HUDEP-2 (cell line): ENCODE results near the gene PPOX.
A peak's percentile ranks its signal among the peaks of the same experiment; 100 is the strongest.

ENCODE experiments used
- DNase-seq, 76 experiments: peaks; one replicate each; lab custom pipeline; 2025; ENCODE audit not compliant: unreplicated experiment in 76 of 76; lab: John Stamatoyannopoulos, UW

The PPOX gene

DNA sequence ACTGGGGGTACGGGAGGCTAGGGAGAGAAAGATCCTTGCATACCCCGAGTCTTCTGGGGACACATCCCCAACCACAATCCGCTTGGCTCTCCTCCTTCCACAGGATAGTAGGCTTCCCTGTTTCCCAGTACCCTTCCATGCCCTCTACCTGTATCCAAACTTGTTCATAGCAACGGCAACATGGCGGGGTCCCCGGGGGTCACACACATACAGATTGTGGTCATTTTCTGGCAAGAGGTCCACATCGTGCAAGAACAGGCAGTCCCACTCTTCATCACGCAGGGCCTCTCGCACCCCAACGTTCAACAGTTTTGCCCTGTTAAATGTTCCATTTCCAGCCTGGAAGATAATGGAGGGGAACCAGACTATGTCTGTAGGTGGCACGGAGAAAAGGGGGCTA is 7.5 kb downstream of the PPOX start:
- DNase-seq = no peak

DNA sequence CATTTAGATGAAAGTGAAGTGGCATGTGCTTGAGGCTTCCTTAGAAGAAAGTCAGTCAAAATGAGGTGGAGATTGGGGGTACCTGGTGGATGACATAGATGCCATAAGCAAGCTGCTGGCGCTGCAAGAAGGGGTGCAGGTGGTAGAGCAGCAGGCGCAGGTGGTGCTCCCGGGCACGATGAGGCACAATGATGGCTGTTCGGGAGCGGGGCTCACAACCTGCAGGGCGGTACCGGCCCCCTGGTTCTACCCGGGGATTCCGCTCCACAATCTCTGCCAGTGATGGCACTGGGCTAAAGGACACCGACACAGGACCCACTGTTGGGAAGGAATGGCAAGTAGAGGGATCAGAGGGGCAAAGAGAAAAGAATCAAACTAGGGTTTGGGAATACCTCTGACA is 8.7 kb downstream of the PPOX start:
- DNase-seq = no peak

DNA sequence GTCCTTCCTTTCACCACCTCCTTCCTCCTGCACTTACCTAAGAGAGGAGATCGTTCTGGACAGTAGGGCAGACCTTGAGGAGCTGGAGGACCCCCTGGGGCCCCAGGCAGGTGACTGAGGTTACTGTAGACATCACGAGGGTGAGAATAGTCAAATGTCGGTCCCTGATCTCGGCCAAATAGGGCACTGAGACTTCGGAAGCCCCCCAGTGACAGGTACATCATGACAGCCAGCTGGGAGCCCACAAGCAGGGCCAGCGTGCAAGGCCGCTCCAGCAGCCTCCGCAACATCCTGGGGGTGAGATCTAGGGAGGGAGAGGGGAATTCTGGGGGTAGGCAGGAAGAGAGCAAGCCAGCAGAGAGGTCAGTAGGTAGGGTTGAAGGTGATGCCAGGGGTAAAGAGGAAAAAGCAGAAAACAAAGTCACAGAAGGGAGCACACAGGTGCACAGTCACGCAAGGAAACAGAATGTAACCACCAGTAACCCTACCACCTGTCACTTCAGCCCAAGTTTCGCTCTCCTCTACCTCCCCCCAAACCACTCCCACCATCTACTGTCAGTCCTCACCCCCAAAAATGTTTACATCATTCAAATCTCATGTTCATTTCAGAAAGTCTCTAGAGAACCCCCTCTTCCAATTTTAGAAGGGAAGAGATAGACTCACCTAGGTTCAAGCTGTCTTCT is 9.7 kb downstream of the PPOX start:
- DNase-seq = no peak

DNA sequence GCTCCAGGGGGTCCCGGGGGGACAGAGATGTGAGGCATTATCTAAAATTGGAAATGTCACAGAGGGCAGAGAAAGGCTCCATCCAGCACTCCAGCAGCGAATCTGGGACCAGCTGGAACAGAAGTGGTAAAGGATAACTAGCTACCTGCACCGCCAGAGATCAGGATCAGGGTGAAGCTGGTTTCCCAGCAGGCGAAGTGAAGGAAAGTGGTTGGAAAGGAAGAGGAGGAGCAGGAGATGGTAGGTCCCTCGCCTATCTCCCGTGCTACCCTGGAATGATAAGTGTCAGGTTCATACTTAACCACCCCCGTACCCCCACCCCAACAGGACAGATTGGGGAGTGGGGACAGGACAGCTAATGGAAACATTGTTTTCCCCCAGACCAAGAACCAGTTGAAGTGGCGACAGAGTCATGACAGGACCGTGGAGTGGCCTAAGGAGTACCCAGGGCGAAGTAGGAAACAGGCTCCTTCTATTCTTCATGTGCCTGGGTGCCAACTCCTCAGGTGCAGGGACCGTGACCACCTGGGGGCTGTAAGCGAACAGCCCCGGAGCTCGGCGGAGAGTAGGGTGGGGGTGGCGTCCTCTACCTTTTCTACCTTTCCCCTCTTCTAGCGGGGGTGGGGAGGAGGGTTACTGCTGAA is 10.4 kb downstream of the PPOX start:
- peak in 1 of 76 experiments; percentile 32 for DNase-seq

DNA sequence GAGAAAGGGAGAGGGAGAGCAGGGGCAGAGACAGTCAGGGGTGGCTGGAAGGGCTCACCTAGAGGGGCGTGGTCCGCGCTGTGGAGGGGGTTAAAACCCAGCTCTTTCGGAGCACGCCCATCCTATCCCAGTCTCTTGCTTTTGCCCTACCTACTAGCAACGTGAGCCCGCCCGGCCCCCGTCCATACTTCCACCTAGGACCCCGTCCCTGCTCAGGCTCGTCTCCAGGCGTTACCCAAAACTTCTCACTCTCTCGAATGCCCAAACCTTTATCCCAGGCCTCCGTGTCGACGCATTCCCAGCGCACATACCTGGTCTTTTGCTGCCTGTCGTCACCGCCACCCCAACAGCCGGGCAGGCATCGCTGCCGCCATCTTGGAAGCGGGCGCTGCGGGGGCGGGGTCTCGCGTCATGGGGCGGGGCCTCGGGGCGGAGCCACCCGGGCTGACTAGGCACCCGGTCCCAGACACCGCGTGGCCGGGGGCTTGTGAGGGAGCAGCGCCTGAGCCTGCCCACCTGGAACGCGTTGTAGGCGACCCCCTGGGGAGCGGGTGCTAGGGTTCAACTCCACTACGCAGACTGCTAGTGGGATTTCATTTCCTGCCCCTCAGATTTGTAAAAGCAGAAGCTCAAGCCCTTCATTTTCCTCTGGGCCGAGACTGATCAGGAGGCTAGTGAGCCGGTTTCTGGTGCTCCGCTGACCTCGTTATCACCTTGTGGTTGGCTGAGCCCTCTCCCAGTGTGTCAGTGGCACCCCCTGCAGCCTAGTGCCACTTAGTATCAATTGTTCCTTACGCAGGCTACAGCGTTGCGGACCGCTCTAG is 11.1 kb downstream of the PPOX start, which contains the start of gene B4GALT3:
Gene B4GALT3 (minus strand): TSS at position 396 of the 824 bp plus-strand sequence. CDS start 1,447 bp downstream, outside the sequence.
- peak; percentile 13 to 96 (median 82) for DNase-seq

DNA sequence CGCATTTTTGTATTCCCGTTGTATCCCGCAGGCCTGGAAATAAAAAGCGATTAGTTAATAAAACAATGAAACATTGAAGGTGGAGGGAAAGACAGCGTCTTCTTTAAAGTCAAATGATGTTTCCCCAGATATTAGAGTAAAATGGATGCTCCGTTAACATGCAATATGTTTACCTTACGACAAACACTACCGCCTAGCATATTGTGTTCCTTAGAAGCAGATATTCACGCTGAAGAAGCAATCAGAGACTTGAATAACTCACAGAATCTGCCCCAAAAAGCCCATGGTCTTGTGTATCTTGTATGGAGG is 11.7 kb downstream of the PPOX start:
- DNase-seq = no peak

DNA sequence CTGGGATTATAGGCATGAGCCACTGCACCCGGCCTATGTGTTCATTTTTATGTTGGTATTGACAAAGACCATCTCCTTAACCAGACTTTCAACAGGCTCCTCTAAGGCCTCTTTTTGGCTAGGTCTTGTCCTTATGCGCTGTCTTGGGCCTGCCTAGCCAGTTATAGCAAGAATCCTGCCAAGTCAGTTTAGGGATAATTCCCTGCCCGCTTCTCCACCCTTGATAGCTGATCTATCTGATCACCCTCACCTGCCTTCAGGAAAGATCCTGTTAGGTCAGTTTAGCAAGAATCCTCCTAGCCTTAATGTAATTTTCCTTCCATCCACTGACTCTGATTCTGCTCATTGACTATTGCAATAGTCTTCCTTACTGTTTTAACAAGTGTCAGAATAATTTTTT is 13.5 kb downstream of the PPOX start:
- no peak for DNase-seq

DNA sequence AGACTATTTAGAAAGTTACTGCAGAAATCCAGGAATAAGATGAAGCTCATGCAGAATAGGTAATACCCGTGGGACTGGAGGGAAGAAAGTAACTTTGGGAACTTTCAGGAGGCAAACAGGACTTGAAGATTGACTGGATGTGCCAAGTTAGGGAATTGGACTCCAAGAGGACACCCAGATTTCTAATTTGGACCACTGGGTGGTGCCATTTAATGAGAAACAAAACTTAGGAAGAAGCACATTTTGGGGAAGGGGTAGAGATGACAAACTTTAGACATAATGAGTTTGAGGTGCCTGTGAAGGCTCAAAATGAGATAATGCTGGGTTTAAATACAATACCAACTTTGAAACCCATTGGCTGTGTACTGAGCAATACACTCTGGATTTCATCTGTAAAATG is 14.4 kb downstream of the PPOX start:
- peak in 1 of 76 experiments; percentile 9 for DNase-seq

DNA sequence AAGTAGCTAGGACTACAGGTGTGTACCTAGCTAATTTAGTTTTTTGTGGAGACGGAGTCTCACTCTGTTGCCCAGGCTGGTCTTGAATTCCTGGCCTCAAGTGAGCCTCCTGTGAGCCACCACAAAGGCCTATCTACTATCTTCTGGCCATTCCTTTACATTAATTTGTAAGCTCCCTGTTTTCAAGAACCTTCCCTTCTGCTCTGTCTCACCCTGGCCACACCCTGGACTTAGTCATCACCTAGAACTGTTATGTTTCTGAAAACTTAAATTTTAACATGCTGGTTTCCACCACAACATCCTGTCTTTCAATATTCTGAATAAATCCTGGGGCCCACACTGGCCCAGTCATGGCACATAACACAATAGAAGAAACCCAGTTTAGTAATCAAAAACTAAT is 16.0 kb downstream of the PPOX start:
- peak in 7 of 76 experiments; percentile 11 to 27 (median 23) for DNase-seq

DNA sequence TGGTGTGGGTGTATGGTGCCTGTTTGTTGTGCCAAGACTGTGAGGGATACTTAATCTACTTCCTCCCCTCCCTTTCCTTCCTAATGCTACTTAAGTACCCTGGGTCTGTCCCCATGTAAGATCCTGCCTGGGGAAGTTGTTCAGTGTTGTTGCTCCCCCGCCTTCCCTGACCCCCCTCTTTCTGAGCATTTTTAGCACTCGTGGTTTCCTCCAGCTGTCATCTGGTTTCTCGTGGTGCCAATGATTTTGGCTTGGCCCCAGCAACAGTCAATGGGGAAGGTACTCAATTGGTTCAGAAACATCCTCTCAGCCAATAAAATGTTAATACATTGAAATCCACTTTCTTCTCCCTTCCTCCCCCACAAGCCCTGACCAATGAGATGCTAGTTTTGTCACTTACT is 19.1 kb downstream of the PPOX start:
- peak in 29 of 76 experiments; percentile 6 to 54 (median 24) for DNase-seq

DNA sequence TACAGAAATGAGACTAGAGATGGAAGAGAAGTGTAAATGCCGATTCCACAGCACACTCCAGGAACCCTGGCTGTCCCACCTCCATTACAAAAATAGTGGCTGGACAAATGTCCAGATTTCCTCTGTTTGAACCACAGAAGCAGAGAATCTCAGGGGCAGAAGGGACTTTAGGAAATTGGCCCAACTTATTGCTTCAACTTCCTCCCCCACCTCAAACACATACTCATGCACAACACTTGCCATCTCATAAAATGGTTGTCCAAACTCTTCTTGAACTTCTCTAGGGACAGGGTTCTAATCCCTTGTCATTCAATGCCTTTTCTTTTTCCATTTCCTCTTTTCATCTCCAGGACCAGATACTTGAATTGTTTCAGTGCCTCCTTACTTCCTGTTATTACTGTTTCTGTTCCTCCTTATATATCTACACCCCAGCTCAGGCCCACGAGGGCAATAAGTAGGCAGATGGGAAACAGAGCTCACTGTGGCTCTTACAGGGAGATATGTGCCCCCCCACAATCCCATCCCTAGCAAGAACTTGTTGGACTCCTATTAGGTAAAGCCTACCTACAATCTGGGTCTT is 19.6 kb downstream of the PPOX start:
- DNase-seq = no peak

DNA sequence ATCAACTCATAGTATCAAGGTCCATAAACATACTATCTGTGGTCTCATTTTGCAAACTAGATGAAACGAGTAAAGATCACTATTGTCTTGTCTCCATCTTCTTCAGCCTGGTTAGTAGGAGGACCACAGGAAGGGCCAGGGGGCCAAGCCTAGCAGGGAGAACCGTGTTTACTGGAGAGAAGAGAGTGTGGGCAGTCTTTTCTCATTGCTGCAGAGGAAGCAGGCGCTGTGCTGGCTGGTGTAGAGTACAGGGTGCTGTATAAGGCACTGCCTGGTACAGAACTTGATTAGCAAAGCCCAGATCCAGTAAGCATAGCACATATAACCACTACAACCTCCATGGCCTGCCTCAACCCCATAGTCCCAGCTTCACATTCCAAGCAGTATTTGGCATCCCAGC is 21.1 kb downstream of the PPOX start:
- no peak for DNase-seq

DNA sequence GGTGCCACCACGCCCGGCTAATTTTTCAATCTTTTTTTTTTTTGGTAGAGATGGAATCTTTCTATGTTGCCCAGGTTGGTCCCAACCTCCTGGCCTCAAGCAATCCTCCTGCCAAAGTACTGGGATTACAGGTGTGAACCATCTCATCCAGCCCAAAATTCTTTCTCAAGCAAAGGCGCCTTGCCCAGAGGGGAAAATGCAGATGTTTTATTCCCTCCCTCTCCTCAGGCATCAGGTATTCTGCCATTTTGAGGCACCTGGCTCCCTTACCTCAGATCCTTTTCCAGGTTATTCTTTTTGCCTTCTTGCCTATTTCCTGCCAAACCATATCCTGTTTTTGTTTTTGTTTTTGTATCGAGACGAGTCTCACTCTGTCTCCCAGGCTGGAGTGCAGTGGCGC is 22.2 kb downstream of the PPOX start:
- DNase-seq = no peak

DNA sequence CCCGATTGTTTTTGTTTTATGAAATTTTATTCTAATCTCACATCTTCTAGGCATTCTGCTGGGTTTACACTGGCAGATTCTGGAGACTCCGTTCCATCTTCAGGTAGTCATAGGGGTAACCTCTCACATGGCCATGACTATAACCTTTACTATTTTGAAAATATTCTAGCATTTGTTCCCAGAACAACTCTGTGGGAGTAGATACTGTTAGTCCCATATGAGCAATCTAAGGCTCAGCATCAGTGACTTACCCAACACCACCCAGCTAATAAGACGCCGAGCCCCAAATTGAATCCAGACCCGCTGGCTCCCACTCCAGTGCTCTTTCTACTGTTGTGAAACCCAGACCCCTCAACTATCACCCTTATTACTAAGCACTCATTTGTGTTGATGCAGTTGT is 22.8 kb downstream of the PPOX start:
- no peak for DNase-seq

DNA sequence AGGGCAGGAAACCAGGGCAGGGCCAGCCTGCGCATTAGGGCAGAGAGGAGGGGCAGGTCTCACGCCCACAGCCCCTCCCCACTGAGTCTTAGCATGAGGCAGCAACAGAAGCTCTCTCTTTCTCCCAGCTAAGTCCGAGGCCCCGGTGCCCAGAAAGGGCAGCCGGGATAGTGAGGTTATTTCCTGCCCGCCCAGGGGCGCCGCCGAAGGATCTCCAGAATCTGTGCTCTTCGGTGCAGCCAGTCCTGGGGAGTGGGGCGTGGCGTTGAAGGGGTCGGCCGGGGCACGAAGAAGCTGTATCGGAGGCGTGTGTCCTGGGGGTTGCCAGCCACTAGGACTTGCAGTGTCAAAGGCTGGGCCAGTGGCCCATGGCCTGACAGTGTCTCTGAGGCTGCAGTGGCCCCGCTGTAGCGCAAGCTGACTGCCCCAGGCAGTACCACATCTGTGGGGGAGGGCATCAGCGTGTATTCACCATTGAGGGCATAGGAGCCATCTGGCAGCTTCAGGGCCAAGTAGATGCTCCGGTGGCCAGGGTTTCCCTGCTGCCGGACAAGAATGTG is 24.8 kb downstream of the PPOX start:
- no peak for DNase-seq

DNA sequence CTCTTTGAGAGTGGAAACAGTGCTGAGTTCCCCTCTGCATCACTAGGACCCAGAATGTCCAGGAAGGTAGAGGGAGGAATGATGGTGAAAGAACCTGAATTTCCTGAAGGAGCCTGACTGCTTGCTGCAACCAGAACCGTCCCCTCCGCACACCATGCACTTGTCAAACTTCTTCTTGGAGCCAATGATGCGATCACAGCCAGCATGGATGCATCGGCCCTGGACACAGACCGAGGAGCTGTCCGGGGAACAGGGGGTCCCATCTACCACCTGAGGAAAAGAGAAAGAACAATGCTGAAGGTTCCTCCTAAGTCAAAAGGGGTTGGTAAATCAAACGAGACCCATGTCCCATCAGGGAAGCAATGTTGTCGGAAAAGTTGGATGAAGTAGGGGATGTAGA is 25.7 kb downstream of the PPOX start:
- DNase-seq = no peak

DNA sequence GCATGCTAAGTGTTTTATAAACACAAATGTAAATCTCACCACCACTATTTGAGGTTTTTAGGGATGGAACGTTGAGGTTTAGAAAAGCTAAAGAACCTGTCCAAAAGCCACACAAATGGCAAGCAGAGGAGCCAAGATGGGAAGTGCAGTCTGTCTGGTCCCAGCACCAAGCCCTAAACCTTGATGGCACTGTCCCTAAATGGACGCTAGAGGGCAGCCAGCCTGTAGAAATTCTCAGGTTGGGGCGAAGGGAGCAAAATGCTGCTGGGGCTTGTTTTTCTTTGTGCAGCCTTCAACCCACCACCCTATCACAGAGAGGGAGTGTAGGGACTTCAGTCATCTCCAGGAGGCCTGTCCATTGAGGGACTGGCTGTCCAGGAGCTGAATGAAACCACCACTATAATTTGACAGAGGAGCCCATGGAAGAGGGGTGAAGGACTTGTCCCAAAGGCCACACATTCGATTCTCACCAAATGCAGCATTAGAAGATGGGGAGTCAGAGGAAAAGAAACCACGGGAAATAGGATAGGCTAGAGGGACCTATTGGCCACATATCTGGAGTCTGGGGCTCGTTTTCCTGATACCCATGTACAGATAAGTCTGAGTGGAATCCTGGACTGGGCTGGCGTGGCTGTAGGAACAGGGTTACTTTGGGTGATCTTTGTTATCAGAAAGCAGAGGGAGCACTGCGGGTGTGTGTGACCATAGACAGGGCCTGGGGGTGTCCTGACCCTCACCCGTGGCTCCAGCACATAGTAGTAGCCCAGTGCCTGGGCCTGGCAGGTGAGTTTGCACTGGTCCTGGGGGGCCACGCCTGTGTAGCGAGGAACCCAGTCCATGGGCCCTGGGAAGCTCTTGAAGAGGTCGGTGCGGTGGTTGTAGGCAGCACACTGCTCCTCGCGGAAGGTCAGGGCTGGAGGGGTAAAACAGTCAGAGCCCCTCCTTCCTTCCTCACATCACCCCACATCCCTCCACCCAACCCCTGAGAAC is 26.5 kb downstream of the PPOX start:
- DNase-seq = peak in 59 of 76 experiments; percentile 5 to 74 (median 36)

DNA sequence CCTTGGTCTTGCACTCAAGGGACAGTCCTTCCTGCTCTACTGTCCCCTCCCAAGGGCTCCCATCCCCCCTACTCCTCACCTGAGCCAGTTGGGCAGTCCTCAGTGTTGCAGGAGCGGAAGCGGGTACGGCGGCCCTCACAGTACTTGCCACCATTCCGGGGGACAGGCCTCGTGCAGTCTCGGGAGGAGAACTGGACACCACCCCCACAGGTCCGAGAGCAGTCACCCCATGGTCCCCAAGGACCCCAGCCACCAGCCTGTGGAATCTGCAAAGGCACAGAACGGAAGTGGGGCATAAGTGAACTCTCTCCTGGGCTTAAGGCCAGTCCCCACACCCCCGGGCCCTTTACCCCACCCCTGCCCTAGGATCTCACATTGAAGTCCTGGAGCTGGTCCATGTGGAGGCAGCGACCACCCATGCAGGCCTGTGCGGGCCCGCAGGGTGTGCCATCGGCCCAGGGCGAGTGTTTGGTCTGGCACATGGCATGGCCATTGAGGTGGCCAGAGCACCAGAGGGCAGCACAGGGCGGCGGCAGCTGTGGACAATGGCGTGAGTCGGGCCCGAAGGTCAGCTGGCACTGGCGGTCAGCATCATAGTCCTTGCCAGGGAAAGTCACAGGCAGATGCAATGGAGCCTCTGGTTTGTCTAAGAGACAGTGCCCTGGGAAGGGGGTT is 27.5 kb downstream of the PPOX start:
- no peak for DNase-seq

DNA sequence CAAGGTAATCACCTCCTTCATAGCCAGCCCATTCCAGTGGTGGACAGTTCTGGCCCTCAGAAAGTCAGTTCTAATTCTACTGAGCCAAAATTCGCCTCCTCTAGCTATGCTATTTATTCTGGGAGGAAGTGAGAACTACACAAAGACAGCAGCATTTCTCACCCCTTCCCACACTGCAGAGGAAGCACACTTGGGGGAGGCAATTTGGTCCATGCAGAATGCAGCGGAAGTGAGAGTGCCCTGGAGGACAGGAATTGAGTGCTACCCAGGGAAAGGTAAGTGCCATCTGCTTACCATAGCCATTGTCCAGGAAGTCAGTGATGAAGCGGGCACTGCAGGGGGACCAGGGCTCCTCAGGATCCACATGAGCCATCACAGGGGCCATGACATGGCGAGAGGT is 28.9 kb downstream of the PPOX start:
- DNase-seq = no peak
